Measurements from ENCODE around the gene SMPDL3B.
"Not testable (repeated sequence)": the region's sequence is repeated elsewhere in the genome, so short reads cannot be mapped to it uniquely, and the experiment has no call there.

The SMPDL3B gene

DNA sequence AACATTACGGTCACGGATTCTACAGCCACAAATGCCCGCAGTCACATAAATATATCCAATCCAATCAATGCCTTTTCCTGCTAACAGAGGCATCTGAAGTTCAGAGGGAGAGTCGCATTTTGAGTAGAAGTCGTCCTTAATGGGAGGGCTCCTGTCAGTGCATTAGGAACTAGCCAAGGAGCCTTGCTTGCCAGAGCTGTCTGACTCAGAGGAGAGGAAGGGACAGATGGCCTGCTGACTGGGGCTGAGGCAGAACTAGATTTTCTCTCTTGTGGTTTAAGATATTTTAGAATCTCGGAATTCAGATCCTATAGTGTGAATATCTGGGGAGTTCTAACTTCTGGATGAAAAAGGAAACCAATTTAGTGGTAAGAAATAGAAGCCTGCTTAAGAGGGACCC lies 35.6 kb downstream of the SMPDL3B start:
- DNase-seq (ENCODE audit: low spot score) = peak; percentile 35

DNA sequence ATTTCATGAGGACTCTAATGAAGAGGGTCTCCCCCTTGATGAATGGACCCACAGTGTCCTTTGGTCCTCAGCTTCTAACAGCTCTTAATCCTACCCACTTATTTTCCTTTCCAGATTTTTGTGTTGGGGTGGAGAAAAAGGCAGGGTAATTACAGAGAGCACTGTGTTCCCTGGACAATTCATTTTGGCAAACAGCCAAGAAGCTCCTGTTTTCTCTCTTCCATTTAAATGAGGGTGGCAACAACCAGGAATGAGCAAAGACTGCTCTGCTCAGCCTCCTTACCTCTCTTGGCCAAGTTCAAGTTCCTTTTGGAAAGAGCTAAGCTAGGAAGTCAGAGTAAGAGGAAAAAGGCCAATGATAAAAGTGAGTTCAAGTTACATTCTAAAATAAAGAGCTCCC lies 36.9 kb downstream of the SMPDL3B start:
- DNase-seq (ENCODE audit: low spot score) = peak; percentile 69

DNA sequence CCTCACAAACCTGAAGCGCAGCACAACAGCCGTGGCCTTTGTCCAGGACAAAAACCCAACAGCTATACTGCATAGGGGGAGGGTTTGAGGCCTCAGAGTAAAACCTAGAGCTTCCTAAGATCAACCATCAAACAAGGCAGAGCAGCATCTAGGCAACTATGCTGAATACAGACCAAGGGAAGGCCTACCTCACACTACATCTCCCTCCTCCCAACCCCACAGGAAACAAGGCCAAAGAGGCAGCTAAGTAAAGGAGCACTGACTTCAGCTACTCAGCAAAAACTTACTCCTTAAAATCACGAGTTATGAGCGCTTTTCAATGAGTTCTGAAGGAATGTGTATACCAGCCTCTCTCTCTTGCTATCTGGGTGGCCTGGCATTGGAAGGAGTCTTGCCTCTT lies 37.3 kb downstream of the SMPDL3B start:
- DNase-seq (ENCODE audit: low spot score) = no peak

DNA sequence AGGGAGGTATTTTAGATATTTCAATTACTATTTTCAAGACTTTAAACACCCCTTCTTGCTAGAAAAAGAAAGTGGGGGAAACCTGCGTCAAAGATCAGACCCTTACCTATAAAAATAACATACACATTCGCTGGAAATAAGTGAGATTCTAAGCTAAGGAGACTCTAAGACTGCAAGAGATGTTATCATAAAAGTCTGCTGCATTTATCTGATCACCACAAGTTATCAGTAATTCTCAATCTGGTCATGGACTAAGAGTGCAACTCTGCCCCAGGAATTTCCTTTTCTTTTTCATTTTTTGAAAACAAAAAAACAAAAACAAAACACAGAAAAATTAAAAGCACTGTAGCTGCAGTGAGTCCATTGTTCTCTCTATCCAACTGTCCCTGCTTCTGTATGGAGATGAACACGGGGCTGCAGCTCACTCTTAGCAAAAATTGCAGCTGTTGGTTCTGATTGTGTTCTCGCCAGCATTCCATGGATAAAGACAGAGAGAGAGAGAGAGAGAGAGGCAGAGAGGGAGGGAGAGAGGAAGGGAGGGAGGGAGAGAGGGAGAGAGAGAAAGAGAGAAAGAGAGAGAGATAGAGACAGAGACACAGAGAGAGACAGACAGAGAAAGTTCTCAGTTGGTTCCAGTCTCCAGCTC lies 39.1 kb downstream of the SMPDL3B start:
- peak; percentile 78 for DNase-seq (ENCODE audit: low spot score)

DNA sequence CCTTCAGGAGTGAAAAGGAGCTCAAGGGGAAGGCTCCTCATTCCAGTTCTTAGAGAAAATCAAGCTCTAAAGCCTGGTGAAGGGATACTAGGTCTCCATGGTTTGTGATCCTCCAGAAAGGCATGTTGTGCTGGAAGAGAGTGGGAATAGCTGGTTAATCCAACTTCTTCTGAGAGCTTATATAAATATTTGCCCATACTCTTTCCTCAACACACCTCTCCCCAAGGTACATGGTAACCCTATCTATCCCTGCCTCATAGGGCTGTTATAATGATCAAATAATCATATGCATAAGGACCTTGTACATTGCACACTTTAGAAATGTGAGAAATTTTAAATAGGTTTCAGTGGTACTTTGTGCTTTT lies 39.6 kb downstream of the SMPDL3B start:
- no peak for DNase-seq (ENCODE audit: low spot score)

DNA sequence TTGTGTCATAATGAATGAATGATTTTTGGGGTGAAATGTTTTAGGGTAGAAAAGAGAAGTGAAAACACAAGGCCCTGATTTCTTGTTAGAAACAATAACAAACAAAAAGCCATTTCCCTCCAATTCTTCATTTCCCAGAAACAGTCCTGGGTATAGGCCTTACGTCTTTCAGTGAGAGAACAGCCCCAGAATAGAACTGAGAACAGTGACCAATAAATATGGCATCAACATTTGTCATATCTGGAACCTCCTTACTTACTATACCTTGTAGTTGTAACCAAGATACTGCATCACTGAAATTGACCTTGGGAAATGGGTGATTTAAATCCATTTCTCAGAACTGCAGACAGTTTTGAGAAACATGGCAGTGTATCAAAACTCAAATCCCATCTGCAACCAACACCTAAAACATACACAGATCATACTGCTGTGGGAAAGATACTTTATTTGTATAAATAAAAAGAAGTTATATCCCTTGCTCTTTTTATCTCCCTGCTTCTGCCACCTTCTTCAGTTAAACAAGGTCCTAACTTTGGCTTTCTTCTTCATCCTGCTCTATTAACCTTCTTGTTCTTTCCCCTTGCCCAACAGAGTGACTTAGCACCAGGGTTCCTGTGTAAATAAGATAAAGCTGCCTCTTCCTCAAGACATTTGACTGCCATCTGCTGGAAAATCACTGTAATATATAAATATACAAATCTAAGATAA lies 44.5 kb downstream of the SMPDL3B start:
- peak; percentile 74 for DNase-seq (ENCODE audit: low spot score)

DNA sequence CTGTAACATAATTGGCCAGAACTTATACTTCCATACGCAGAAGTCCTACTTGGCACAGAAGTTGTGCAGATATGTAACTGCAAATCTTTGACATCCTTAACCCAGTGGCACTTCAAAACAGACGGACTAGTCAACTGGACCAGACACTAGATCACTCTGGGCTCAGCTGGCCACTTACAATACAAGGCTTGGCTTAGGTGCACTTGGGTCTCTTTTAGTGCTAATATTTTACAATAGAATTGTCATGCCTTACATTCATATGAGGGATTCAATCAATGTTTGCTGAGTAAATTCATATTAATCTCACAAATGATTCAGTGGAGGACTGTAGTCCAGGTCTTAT lies 45.0 kb downstream of the SMPDL3B start:
- no peak for DNase-seq (ENCODE audit: low spot score)

DNA sequence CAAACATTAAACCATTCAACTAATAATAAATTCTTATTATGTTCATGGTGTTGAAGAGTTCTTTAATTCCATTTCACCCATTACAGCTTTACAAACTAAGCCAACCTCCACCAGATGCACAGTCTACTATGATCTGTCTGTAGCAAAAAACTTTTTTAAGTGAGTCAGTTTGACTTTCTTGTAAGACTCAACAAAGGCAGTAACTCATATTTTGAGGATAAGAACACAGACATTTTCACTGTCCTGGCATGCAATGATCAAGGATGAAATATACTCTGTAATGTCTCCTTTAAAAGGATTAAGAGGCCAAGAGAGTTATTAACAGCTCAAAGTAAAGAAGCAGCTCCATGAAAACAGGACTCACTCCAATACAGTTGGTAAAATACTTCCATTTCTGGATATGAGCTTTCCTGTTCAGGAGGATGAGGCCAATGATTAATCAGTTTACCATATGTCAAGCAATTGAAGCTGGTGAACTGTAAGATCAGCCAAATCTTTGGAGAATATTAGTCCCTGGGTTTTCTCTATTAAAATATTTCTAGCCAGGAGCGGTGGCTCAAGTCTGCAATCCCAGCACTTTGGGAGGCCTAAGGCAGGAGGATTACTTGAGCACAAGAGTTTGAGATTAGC lies 45.5 kb downstream of the SMPDL3B start:
- no peak for DNase-seq (ENCODE audit: low spot score)

DNA sequence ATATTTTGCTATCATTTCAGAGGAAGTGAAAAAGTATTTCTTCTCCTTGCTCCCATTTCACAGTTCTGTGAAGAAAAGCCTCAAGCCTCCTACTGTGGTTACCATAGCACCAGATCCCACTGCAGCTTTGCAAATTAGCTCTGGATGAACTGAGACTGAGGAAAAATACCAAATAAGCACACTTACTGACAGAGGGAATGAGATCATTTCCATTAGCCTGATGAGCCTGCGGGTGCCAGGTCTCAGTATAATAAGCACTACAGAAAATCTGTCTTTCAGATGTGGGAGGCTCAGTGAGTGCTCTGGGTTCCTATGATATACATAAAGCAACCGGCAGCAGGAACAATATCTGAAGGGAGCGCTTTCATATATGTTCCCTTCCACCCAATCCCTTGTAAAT lies 46.3 kb downstream of the SMPDL3B start:
- DNase-seq (ENCODE audit: low spot score) = no peak

DNA sequence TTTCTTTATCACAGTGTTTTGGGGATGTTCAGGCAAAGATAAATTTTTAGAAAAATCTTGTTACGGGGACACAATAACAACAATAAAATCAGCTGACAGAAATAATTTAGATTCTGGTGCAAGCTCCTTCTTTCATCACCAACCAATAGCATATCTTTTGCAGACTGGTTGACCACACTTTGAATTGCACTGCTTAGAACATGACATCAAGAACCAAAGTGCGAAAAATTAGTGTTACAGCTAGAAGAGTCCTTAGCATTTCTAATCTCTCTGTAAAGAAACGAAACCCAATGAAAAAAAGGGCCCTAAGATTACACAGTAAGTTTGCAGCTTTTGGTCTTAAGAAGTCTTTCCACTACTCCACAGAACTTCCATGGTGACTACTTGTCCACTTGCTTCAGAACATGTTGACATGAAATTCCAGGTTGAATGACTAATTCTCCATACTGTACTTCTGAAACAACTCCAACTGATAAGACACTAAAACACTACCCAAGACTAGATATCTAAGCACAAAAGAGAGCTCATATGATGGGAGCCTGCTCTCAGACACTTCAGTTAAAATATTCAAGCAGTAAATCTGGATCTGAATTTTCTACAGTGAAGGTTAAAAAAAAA lies 56.2 kb downstream of the SMPDL3B start:
- DNase-seq (ENCODE audit: low spot score) = no peak

DNA sequence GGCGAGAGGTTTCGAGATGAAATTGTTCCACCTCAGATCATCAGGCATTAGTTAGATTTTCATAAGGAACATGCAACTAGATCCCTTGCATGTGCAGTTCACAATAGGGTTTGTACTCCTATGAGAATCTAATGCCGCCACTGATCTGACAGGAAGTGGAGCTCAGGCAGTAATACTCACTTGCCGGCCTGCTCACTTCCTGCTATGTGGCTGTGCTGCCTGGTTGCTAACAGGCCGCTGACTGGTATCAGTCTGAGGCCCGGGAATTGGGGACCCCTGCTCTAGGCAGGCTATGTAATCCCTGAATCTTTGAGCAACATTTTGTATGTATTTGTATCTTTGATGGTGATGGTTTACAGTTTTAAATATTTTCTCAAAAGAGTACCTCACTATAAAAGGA lies 57.5 kb downstream of the SMPDL3B start:
- no peak for DNase-seq (ENCODE audit: low spot score)

DNA sequence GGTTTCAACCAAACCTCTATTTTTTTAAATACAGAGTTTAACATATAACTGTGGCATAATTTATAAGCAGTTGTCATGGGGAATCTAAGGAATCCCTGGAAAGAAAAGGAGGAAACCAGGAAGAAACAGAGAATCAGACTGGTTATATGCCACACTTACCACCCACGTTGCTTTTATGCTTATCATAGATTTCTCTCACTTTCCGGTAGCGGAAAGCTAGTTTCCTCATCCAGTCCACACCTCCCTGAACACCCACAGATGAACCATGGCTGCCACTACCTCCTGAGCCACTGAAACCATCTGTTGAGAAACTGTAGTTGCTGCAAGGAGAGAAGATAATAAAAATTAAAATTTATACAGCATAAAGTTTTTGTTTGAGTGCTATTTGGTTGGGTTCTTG lies 58.4 kb downstream of the SMPDL3B start:
- no peak for DNase-seq (ENCODE audit: low spot score)

DNA sequence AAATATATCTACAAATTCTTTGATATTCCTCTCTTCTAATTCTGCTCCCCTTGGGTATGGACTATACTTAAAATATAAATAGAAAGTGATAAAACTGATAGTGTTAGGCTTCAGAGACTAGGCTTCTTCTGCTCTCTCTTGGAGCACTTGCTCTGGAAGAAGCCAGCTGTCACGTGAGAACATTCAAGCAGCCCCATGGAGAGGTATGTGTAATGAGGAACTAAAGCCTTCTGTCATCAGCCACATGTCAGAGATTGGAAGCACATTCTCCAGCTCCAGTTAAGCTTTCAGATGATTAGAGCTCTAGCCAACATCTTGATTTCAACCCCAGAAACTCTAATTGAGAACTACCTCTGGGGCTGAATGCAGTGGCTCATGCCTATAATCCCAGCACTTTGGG lies 59.3 kb downstream of the SMPDL3B start:
- DNase-seq (ENCODE audit: low spot score) = no peak

DNA sequence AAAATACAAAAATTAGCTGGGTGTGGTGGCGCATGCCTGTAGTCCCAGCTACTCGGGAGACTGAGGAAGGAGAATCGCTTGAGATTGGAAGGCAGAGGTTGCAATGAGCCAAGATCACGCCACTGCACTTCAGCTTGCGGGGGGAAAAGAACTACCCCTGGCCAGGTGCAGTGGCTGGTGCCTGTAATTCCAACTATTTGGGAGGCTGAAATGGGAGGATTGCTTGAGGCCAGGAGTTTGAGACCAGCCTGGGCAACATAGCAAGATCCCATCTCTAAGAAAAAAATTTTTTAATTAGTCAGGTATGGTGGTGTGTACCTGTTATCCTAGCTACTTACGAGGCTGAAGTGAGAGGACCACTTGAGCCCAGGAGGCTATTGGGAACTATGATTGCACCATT lies 59.7 kb downstream of the SMPDL3B start:
- DNase-seq (ENCODE audit: low spot score) = not testable (repeated sequence)

DNA sequence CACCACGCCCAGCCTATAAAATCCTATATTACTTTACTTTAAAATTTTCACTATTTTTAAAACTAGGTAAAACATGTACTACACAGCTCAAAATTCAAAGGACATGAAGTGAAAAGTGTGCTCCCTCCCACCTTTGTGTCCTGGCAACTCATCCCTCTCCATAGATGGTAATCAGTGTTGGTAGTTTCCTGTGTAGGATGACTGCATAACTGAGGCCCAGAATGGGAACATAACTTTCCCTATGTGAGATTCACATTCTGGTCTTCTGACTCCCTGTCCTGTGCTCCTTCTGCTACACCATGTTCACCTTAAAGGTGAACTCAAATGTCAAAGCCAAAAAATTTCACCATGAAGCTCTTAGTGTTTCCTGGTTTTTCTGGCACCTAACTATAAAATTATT lies 64.3 kb downstream of the SMPDL3B start:
- no peak for DNase-seq (ENCODE audit: low spot score)

DNA sequence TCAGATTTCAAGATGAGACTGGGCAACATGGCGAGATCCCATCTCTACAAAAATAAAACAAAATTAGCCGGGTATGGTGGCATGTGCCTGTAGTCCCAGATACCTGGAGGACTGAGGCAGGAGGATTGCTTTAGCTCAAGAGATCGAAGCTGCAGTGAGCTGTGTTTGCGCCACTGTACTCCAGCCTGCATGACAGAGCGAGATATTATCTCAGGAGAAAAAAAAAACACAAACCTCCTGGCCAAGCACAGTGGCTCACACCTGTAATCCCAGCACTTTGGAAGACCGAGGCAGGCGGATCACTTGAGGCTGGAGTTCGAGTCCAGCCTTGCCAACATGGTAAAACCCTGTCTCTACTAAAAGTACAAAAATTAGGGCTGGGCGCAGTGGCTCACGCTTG lies 67.8 kb downstream of the SMPDL3B start:
- DNase-seq (ENCODE audit: low spot score) = no peak

DNA sequence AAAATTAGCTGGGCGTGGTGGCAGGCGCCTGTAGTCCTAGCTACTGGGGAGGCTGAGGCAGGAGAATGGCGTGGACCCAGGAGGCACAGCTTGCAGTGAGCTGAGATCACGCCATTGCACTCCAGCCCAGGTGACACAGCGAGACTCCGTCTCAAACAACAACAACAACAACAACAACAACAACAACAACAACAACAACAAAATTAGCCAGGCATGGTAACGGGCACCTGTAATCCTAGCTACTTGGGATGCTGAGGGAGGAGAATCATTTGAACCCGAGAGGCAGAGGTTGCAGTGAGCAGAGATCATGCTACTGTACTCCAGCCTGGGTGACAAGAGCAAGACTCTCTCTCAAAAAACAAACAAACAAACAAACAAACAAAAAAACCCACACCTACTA lies 68.3 kb downstream of the SMPDL3B start:
- DNase-seq (ENCODE audit: low spot score) = not testable (repeated sequence)

Measured in globus pallidus (tissue), 1 donor.